HG02623 (cell line): ENCODE measurements around the gene DLGAP1.
A peak's percentile ranks its signal among the peaks of the same experiment; 100 is the strongest.

Experiments
- ATAC-seq: cut with Tn5 transposase; IDR thresholded peaks from one replicate; pipeline ENCODE4 v1.9.1; 2021; ENCODE audit warnings: moderate library complexity; ENCODE audit not compliant: unreplicated experiment

Gene DLGAP1

GRCh38 chr18:3578621-3579020 is 876.5 kb downstream of the DLGAP1 start:
- ATAC-seq, result no peak

- ATAC-seq, result no peak
Observed at GRCh38 chr18:3577281-3577855, 877.7 kb downstream of the DLGAP1 start.

- ATAC-seq, result no peak
Observed at GRCh38 chr18:3572761-3573160, 882.3 kb downstream of the DLGAP1 start.

GRCh38 chr18:3566851-3567250 is 888.3 kb downstream of the DLGAP1 start:
- no peak for ATAC-seq

GRCh38 chr18:3560755-3561154 is 894.4 kb downstream of the DLGAP1 start:
- ATAC-seq, result no peak

- no peak for ATAC-seq
Observed at GRCh38 chr18:3554811-3555427, 900.2 kb downstream of the DLGAP1 start.

GRCh38 chr18:3554091-3554601 is 901.0 kb downstream of the DLGAP1 start:
- no peak for ATAC-seq

GRCh38 chr18:3552305-3552704 is 902.8 kb downstream of the DLGAP1 start:
- no peak for ATAC-seq

GRCh38 chr18:3547891-3548615 is 907.1 kb downstream of the DLGAP1 start:
- no peak for ATAC-seq

- ATAC-seq, result no peak
Observed at GRCh38 chr18:3546106-3546505, 909.0 kb downstream of the DLGAP1 start.

- no peak for ATAC-seq
Observed at GRCh38 chr18:3544537-3544936, 910.6 kb downstream of the DLGAP1 start.

GRCh38 chr18:3541549-3542386 is 913.3 kb downstream of the DLGAP1 start:
- peak; percentile 98 for ATAC-seq

- no peak for ATAC-seq
Observed at GRCh38 chr18:3540805-3541548, 914.1 kb downstream of the DLGAP1 start.

GRCh38 chr18:3538954-3539617 is 916.0 kb downstream of the DLGAP1 start:
- ATAC-seq, result no peak

- no peak for ATAC-seq
Observed at GRCh38 chr18:3538456-3538855, 916.7 kb downstream of the DLGAP1 start.

- ATAC-seq, result no peak
Observed at GRCh38 chr18:3530807-3531206, 924.3 kb downstream of the DLGAP1 start.

- ATAC-seq, result no peak
Observed at GRCh38 chr18:3529601-3530000, 925.5 kb downstream of the DLGAP1 start.

- ATAC-seq, result no peak
Observed at GRCh38 chr18:3529077-3529476, 926.0 kb downstream of the DLGAP1 start.

GRCh38 chr18:3528231-3528630 is 926.9 kb downstream of the DLGAP1 start:
- no peak for ATAC-seq
